ENCODE results near the gene LRMDA. TPM values are rescaled to one million over a fixed set of nuclear protein-coding genes. Genes with fewer than 3 reads are reported as not detected.

The LRMDA gene
- total RNA-seq, 4 donors from 2014 or later: 1.5 to 15.7 (median 4.6) TPM

DNA sequence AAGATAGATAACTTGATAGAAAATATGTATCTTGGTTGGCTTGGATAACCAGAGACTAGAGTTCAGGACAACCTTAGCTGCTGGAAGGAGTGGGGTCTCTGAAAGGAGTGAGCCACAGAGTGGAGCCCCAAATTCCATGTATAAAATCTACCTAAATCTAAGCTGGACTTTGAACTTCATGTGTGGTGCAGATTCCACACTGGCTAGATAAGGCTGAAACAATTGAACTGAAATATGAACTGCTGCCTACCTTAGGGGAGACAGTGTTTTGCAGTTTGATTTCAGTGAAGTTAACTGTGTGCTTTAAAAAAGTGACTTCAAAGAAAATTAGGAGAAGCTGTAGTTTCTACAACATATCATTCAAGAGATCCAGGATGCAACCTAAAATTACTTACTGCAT is 123.9 kb downstream of the LRMDA start:
- TF ChIP-seq, protein P1, sequence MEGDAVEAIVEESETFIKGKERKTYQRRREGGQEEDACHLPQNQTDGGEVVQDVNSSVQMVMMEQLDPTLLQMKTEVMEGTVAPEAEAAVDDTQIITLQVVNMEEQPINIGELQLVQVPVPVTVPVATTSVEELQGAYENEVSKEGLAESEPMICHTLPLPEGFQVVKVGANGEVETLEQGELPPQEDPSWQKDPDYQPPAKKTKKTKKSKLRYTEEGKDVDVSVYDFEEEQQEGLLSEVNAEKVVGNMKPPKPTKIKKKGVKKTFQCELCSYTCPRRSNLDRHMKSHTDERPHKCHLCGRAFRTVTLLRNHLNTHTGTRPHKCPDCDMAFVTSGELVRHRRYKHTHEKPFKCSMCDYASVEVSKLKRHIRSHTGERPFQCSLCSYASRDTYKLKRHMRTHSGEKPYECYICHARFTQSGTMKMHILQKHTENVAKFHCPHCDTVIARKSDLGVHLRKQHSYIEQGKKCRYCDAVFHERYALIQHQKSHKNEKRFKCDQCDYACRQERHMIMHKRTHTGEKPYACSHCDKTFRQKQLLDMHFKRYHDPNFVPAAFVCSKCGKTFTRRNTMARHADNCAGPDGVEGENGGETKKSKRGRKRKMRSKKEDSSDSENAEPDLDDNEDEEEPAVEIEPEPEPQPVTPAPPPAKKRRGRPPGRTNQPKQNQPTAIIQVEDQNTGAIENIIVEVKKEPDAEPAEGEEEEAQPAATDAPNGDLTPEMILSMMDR (IDR thresholded peaks at IDR 0.05): no peak
- TF ChIP-seq POLR2A (IDR thresholded peaks at IDR 0.05): no peak

DNA sequence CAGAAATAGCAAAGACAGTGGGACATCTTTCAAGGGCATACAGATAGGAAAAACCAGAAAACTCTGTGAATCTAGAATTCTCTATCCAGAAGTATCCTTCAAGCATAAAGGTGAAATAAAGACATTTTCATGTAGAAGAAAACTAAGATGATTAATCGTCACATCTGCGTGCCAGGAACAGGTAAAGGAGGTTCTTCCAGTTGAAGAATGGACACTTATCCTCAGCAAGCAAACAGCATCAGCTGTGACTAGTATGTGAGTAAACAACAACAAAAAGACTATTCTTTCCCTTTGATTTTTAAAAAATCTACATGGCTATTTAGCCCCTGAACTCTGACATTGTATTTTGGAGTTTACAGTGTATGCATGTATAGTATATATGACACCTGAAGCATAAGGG is 124.9 kb downstream of the LRMDA start:
- H3K9me3 ChIP-seq: no peaks in the 10 kb centered on the region
- DNase-seq: no peak
- no peak overlapping the region for H3K4me3 ChIP-seq
- no peak overlapping the region for H3K27ac ChIP-seq
- intact Hi-C loops (cut with DNase I; ENCODE audit: low total_unique reads): no loop called here
- no peaks in the 10 kb centered on the region for H3K4me1 ChIP-seq
- H3K27me3 ChIP-seq: no peaks in the 10 kb centered on the region
- H3K36me3 ChIP-seq: no peaks in the 10 kb centered on the region
- TF ChIP-seq, protein P1 (IDR thresholded peaks at IDR 0.05): no peak
- no peak for TF ChIP-seq POLR2A (IDR thresholded peaks at IDR 0.05)

More for the DNA sequence above, 123.9 kb downstream of the LRMDA start:
- H3K36me3 ChIP-seq: no peaks in the 10 kb centered on the region
- H3K4me3 ChIP-seq: no peak overlapping the region
- intact Hi-C loops (cut with DNase I; ENCODE audit: low total_unique reads): no loop called here
- H3K27me3 ChIP-seq: no peaks in the 10 kb centered on the region
- H3K9me3 ChIP-seq: no peaks in the 10 kb centered on the region
- DNase-seq: no peak
- H3K4me1 ChIP-seq: no peaks in the 10 kb centered on the region
- H3K27ac ChIP-seq: no peak overlapping the region

DNA sequence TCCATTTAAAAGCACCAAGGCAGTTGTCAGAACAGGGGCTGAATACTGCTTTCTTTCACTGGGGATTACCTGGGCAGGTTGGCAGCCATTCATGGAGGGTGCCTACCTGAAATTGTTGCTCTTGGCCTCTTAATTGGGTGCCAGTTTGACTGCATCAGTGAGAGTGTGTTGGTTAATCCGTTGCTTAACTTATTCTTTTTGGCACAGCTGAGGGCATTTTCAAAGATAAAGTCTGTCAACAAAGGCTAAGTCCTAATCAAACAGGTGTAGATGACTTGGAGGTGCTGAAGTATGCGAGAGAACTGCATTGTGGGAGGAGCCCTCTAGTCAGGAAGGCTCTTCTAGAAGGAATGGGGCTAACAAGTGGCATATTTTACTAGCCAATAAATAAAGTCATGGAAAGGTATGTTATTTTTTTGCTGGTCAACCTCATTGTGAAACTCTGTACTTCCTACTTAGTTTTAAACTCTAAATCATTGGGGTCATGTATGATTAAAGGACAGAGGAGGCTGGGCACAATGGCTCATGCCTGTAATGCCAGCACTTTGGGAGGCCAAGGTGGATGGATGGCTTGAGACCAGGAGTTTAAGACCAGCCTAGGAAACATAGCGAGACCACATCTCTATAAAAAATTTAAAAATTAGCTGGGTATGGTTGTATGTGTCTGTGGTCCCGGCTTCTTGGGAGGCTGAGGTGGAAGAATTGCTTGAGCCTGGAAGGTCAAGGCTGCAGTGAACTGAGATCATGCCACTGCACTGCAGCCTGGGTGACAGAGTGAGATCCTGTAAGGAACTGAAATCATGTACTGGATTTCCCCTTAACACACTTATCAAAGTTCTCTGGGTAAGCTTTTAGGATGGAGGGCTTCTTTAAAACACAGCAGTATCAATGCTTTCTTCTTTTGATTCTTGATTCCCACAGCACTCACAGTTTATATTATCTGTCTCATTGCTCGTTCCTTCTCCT is 134.1 kb downstream of the LRMDA start:
- Histone ChIP-seq H3K4me1 (no peaks in the 10 kb centered on the region), H3K36me3 (no peaks in the 10 kb centered on the region), H3K9me3 (no peaks in the 10 kb centered on the region), H3K27ac (no peak overlapping the region), H3K4me3 (no peak overlapping the region), H3K27me3 (no peaks in the 10 kb centered on the region)
- DNase-seq: no peak
- intact Hi-C loops (cut with DNase I; ENCODE audit: low total_unique reads): no loop called here
- no peak for TF ChIP-seq POLR2A (IDR thresholded peaks at IDR 0.05)
- TF ChIP-seq, protein P1 (IDR thresholded peaks at IDR 0.05): no peak

DNA sequence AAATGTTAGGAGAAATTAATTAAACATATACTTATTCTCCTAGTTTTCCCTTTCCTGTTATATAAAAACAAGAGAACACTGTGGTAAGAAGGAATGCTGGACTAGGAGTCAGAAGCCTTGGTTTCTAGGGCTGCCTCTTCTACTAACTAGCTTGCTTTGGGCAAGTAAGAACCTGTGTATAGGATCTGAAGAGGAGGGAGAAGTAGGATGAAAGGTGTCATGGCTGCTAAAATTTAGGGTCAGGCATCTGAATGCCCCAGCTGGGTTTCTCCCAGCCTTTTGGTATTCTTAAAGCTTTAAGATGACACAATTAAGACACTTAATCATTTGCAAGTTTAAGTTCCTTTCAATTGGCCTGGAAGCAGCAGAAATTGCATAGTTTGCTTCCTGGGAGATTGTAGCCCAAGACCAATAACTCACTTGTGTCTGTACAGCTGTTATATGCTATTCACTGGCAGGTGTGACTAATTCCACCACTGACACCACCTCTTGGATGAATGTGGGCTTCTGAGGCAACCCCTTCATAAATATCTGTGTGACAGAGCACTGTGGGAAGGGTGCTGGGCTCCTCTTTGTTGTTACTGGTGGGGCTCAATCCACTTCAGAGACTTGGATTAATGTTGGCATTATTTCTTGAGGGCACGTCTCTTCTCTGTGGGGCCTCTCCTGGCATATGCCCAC is 137.2 kb downstream of the LRMDA start:
- no peaks in the 10 kb centered on the region for H3K27me3 ChIP-seq
- H3K27ac ChIP-seq: peak overlapping the region in 1 of 2 donors; percentile 0
- H3K9me3 ChIP-seq: peaks cover 0 to 19% of the 10 kb centered on the region in 2 donors
- no peak for TF ChIP-seq POLR2A (IDR thresholded peaks at IDR 0.05)
- TF ChIP-seq, protein P1 (IDR thresholded peaks at IDR 0.05): no peak
- H3K4me3 ChIP-seq: no peak overlapping the region
- peak in 1 of 2 donors; percentile 38 for DNase-seq
- no peaks in the 10 kb centered on the region for H3K36me3 ChIP-seq
- intact Hi-C loops (cut with DNase I; ENCODE audit: low total_unique reads): no loop called here
- no peaks in the 10 kb centered on the region for H3K4me1 ChIP-seq

DNA sequence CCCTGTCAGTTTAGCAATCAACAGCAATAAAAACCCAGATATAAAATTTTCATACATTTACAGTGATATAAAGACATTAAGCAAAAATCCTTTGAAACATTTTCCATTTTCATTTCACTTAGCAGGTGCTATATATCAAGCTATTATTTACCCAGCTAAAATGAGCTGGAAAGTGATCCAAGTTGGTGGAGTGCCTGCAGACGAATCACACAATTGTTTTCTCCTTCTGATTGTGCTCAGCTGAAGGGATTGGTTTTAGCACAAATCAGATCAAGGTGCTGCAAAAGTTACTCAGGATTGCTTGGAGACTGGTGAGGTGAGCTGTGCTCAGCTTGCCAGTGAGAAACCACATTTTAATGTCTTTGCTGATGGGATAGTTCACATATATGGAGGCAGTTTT is 138.1 kb downstream of the LRMDA start:
- no peaks in the 10 kb centered on the region for H3K4me1 ChIP-seq
- no peak overlapping the region for H3K27ac ChIP-seq
- no peaks in the 10 kb centered on the region for H3K36me3 ChIP-seq
- peak in 1 of 2 donors; percentile 30 for DNase-seq
- no peak overlapping the region for H3K4me3 ChIP-seq
- TF ChIP-seq POLR2A (IDR thresholded peaks at IDR 0.05): no peak
- TF ChIP-seq, protein P1 (IDR thresholded peaks at IDR 0.05): no peak
- intact Hi-C loops (cut with DNase I; ENCODE audit: low total_unique reads): no loop called here
- H3K27me3 ChIP-seq: no peaks in the 10 kb centered on the region
- H3K9me3 ChIP-seq: peaks cover 0 to 23% of the 10 kb centered on the region in 2 donors
